ENCODE data around the gene LAMA5.

DNA sequence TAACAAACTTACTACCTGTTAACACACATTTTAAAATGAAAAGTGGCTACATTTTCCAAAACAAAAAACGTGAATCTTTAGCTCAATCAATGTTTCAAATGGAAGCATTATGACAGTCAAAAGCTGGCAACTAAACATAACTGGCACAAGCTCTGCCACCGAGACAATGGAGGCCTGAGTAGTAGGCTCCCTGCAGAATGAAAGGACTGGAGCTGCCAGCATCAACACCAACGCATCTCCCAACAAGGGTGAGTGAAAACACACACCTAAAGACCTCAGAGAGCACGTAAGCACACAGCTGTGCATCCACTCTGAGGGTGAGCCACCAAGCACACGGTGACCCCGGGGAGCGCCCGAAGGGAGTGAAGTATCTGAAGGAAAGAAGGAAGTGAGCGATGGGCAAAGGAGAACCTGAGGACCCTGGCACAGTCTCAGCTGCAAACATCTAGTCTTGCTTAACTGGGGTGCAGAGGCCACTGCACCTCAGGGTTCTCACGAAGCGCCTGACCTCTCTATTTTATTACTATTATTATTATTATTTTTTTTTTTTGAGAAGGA lies 65.9 kb downstream of the LAMA5 start:
- TF ChIP-seq PHF8 (conservative IDR thresholded peaks at IDR 0.05; ENCODE audit: low read depth, low read length): no peak
- no peak for TF ChIP-seq POLR2AphosphoS5 (IDR thresholded peaks at IDR 0.05; ENCODE audit: low read depth, low read length)

Measured in H1 (cell line).